Transverse colon (tissue), 4 donors: ENCODE data around the gene SKAP2. TPM values are rescaled to one million over a fixed set of nuclear protein-coding genes. Genes with fewer than 3 reads are reported as not detected.

ENCODE experiments used
- DNase-seq: peaks from one replicate; pipeline ENCODE4 v3.0.0-alpha.2; 2019
- H3K27ac ChIP-seq, 4 donors: fragments of 200-600 bp; sonication (generic); 2 replicates each; pipeline ENCODE4 v1.5.1; 2016 to 2018; ENCODE audit warnings: inconsistent platforms in 4 of 4
- H3K27me3 ChIP-seq: fragments of 200-600 bp; sonication (generic); 2 replicates; pipeline ENCODE4 v1.5.1; 2017; ENCODE audit warnings: inconsistent platforms
- H3K36me3 ChIP-seq, 4 donors: fragments of 200-600 bp; sonication (generic); 2 replicates each; pipeline ENCODE4 v1.5.1; 2017 to 2019; ENCODE audit warnings: inconsistent platforms in 4 of 4
- H3K4me1 ChIP-seq, 4 donors: fragments of 200-600 bp; sonication (generic); 2 replicates each; pipeline ENCODE4 v1.5.1; 2017 to 2020; ENCODE audit warnings: inconsistent platforms in 4 of 4
- H3K4me3 ChIP-seq, 4 donors: fragments of 200-600 bp; sonication (generic); 1 replicate in 1 of 4; 2 replicates in 3 of 4; pipeline versions ENCODE4 v1.5.1 to v1.6.1; 2017 to 2019; ENCODE audit warnings: inconsistent platforms in 4 of 4
- H3K9me3 ChIP-seq, 2 donors: fragments of 200-600 bp; sonication (generic); 2 replicates each; pipeline ENCODE4 v1.5.1; 2017 to 2019; ENCODE audit warnings: inconsistent platforms in 2 of 2
- EP300 ChIP-seq: sonication (generic); formaldehyde crosslinking; IDR thresholded peaks from one replicate; pipeline ENCODE4 v1.6.1; 2017; ENCODE audit warnings: antibody characterized with exemption, low read depth
- POLR2A ChIP-seq: fragments of 450-650 bp; IDR thresholded peaks from one replicate; pipeline ENCODE4 v1.6.1; 2016; ENCODE audit warnings: antibody characterized with exemption, mild to moderate bottlenecking, moderate library complexity
- POLR2AphosphoS5 ChIP-seq, 3 donors: sonication (generic); formaldehyde crosslinking; IDR thresholded peaks; one replicate each; pipeline ENCODE4 v1.6.1; 2016; ENCODE audit warnings: antibody characterized with exemption in 3 of 3
- WGBS, 2 donors: methylation state at CpG; one replicate each; pipeline ENCODE4 v1.1.5; 2018; ENCODE audit warnings: low coverage in 1 of 2; 5-methylcytosine and 5-hydroxymethylcytosine counted together
- in situ Hi-C, 4 donors: fragments of 200-750 bp; cut with MboI; loops; one replicate each; pipeline versions ENCODE4 v1.15.0 to v1.15.1; 2017; ENCODE audit warnings: low sequenced_read_pairs in 3 of 4, low pct_ligation_motif_present in 1 of 4, low pct_unique_long_range_greater_than_20kb in 1 of 4
- intact Hi-C: fragments of 100-400 bp; cut with DNase I; formaldehyde crosslinking; loops from one replicate; pipeline ENCODE4 v1.15.1; 2023; ENCODE audit warnings: low total_unique reads
- total RNA-seq, 4 donors: library from RNA; depleted of rRNA; stranded (reverse); fragments of >200 nt; gene quantifications; one replicate each; pipeline ENCODE4 v1.1.0, GENCODE V29; 2016
- TF ChIP-seq, protein P1 (sequence below), 5 experiments: fragments of 200-600 bp in 3 of 5; fragments of 450-650 bp in 2 of 5; sonication (generic) in 3 of 5; IDR thresholded peaks; 1 replicate in 2 of 5; 2 replicates in 3 of 5; pipeline ENCODE4 v1.5.1; 2016 to 2017; ENCODE audit warnings: antibody characterized with exemption in 5 of 5, inconsistent platforms in 3 of 5, mild to moderate bottlenecking in 2 of 5, moderate library complexity in 1 of 5

Gene SKAP2
- total RNA-seq, 4 donors from 2014 or later, result 2.6 to 35.2 (median 23.8) TPM

DNA sequence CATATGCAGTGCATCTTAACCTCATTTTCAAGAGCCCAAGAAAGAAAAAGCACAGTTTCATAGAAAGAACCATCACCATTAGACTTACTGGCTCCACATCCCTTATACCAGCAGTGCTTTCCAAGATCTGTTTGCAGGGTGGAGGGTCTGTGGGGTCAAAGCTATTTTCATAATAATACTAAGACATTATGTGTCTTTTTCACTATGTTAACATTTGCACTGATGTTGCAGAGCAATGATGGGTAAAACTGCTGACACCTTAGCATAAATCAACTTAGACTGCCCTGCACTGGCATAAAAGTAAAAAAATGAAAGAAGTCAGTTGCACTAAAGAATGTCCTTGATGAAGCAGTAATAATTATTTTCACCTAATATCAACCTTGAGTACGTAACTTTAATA, 166.2 kb downstream of the SKAP2 start:
- peaks cover 0 to 32% (median 11%) of the 10 kb centered on the region in 4 donors for H3K4me1 ChIP-seq
- no peaks in the 10 kb centered on the region for H3K27me3 ChIP-seq
- WGBS, 2 donors, result 97 to 100% methylated on average over 1 of the region's 1 CpG
- H3K36me3 ChIP-seq, result no peaks in the 10 kb centered on the region
- DNase-seq, result no peak
- H3K9me3 ChIP-seq, result no peaks in the 10 kb centered on the region
- TF ChIP-seq POLR2A (no peak), POLR2AphosphoS5 (IDR thresholded peaks at IDR 0.05) (no peak), EP300 (no peak)
- TF ChIP-seq, protein P1, sequence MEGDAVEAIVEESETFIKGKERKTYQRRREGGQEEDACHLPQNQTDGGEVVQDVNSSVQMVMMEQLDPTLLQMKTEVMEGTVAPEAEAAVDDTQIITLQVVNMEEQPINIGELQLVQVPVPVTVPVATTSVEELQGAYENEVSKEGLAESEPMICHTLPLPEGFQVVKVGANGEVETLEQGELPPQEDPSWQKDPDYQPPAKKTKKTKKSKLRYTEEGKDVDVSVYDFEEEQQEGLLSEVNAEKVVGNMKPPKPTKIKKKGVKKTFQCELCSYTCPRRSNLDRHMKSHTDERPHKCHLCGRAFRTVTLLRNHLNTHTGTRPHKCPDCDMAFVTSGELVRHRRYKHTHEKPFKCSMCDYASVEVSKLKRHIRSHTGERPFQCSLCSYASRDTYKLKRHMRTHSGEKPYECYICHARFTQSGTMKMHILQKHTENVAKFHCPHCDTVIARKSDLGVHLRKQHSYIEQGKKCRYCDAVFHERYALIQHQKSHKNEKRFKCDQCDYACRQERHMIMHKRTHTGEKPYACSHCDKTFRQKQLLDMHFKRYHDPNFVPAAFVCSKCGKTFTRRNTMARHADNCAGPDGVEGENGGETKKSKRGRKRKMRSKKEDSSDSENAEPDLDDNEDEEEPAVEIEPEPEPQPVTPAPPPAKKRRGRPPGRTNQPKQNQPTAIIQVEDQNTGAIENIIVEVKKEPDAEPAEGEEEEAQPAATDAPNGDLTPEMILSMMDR (IDR thresholded peaks at IDR 0.05), result no peak
- in situ Hi-C loops (no loop called here), intact Hi-C loops (no loop called here)
- no peak overlapping the region for H3K4me3 ChIP-seq
- H3K27ac ChIP-seq, result no peak overlapping the region

DNA sequence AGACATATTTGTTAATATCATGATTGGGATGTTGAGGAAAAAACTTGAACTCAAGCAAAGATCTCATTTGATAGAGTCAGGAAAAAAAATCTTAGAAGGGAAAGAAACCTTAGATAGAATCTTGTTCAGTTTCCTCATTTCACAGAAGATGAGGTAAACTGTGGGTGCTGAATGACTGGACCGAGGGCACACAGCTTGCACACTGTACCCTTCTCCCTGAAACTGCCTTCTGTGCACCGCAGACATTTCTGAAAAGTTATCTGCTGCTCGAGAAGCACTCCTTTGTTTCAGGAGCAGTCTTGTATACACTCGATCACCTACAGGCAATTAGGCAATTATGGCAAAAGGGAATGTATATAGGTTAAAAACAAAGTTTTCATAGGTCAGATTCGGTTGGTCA, 167.4 kb downstream of the SKAP2 start:
- no peak for DNase-seq
- Histone ChIP-seq H3K4me3 (no peak overlapping the region), H3K27ac (no peak overlapping the region), H3K36me3 (no peaks in the 10 kb centered on the region), H3K27me3 (no peaks in the 10 kb centered on the region), H3K9me3 (no peaks in the 10 kb centered on the region), H3K4me1 (peaks cover 0 to 32% (median 11%) of the 10 kb centered on the region in 4 donors)
- WGBS, 2 donors, result 56 to 100% methylated on average over 1 to 5 of the region's 5 CpGs
- in situ Hi-C loops (no loop called here), intact Hi-C loops (no loop called here)
- no peak for TF ChIP-seq EP300
- TF ChIP-seq, protein P1 (IDR thresholded peaks at IDR 0.05), result no peak

DNA sequence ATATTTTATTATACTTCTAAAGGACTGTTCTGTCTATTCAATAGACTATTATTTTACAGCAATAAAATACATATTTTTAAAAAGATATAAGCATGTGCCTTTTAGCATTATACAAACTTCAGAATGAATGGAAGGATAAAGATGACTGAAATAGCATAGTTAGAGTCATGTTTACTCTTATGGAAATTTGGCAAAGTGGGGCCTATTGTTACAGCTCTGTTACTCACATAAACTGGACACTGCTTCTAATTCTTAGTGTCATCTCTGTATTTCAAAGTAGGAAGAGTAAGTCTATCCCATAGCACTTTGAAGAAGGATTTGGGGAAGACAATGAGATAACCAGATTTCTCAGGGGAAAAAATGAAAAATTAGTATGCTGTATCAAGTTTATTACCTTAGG, 168.2 kb downstream of the SKAP2 start:
- no peak for DNase-seq
- H3K36me3 ChIP-seq, result no peaks in the 10 kb centered on the region
- intact Hi-C loops (no loop called here), in situ Hi-C loops (no loop called here)
- no peaks in the 10 kb centered on the region for H3K27me3 ChIP-seq
- H3K27ac ChIP-seq, result no peak overlapping the region
- H3K4me3 ChIP-seq, result no peak overlapping the region
- H3K9me3 ChIP-seq, result no peaks in the 10 kb centered on the region
- TF ChIP-seq POLR2A (no peak), POLR2AphosphoS5 (IDR thresholded peaks at IDR 0.05) (no peak), EP300 (no peak)
- TF ChIP-seq, protein P1 (IDR thresholded peaks at IDR 0.05), result no peak
- peaks cover 0 to 32% (median 11%) of the 10 kb centered on the region in 4 donors for H3K4me1 ChIP-seq

DNA sequence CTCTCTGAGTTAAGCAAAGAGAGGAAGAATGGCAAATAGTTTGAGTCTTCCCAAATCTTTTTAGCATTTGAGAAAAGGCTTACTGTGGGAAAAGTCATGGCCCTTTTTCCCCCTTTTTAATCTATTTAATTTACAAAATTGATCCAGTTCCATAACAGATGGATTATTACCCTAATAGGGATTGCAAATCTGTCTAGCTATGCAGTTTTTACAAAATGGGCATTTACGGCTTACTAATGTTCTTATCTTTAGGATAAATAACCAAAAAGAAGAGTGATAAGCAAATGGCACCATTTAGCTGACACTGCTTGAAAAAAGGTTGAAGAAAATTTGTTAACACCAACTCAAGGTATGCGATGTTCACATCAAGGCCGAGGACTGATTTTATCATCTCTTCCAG, 169.7 kb downstream of the SKAP2 start:
- DNase-seq, result no peak
- Histone ChIP-seq H3K27me3 (no peaks in the 10 kb centered on the region), H3K9me3 (no peaks in the 10 kb centered on the region), H3K4me3 (no peak overlapping the region), H3K36me3 (no peaks in the 10 kb centered on the region), H3K4me1 (peaks cover 0 to 28% (median 4%) of the 10 kb centered on the region in 4 donors), H3K27ac (no peak overlapping the region)
- in situ Hi-C loops, result no loop called here
- WGBS, 2 donors, result 97 to 98% methylated on average over 3 of the region's 3 CpGs
- intact Hi-C loops, result no loop called here
- no peak for TF ChIP-seq EP300
- TF ChIP-seq POLR2AphosphoS5 (IDR thresholded peaks at IDR 0.05), result no peak
- TF ChIP-seq POLR2A, result no peak
- TF ChIP-seq, protein P1 (IDR thresholded peaks at IDR 0.05), result no peak
